Measurements from ENCODE around the gene CDK5RAP2.

The CDK5RAP2 gene

GRCh38 chr9:120611690-120612068 is 31.7 kb upstream of the CDK5RAP2 start:
- TF ChIP-seq POLR2AphosphoS5 (IDR thresholded peaks at IDR 0.05; ENCODE audit: low read depth, low read length) (no peak), TAF1 (IDR thresholded peaks at IDR 0.05; ENCODE audit: borderline replicate concordance, insufficient read depth, low read length) (no peak), SIN3A (IDR thresholded peaks at IDR 0.05; ENCODE audit: borderline replicate concordance, insufficient read depth, low read length) (no peak), REST (IDR thresholded peaks at IDR 0.05; ENCODE audit: insufficient read depth in 1 of 2, low read depth in 2 of 2, low read length in 2 of 2) (no peak), FOXP2 (optimal IDR thresholded peaks at IDR 0.05; ENCODE audit: borderline replicate concordance, extremely low read depth, extremely low read length, insufficient read depth) (no peak)

- TF ChIP-seq POLR2AphosphoS5 (IDR thresholded peaks at IDR 0.05; ENCODE audit: low read depth, low read length) (no peak), FOXP2 (optimal IDR thresholded peaks at IDR 0.05; ENCODE audit: borderline replicate concordance, extremely low read depth, extremely low read length, insufficient read depth) (no peak), TAF1 (IDR thresholded peaks at IDR 0.05; ENCODE audit: borderline replicate concordance, insufficient read depth, low read length) (no peak), SIN3A (IDR thresholded peaks at IDR 0.05; ENCODE audit: borderline replicate concordance, insufficient read depth, low read length) (no peak), REST (IDR thresholded peaks at IDR 0.05; ENCODE audit: insufficient read depth in 1 of 2, low read depth in 2 of 2, low read length in 2 of 2) (no peak)
Observed at GRCh38 chr9:120610975-120611689, 31.2 kb upstream of the CDK5RAP2 start.

GRCh38 chr9:120609636-120610035 is 29.7 kb upstream of the CDK5RAP2 start:
- no peak for TF ChIP-seq TAF1 (IDR thresholded peaks at IDR 0.05; ENCODE audit: borderline replicate concordance, insufficient read depth, low read length)
- TF ChIP-seq POLR2AphosphoS5 (IDR thresholded peaks at IDR 0.05; ENCODE audit: low read depth, low read length): no peak
- no peak for TF ChIP-seq FOXP2 (optimal IDR thresholded peaks at IDR 0.05; ENCODE audit: borderline replicate concordance, extremely low read depth, extremely low read length, insufficient read depth)
- no peak for TF ChIP-seq REST (IDR thresholded peaks at IDR 0.05; ENCODE audit: insufficient read depth in 1 of 2, low read depth in 2 of 2, low read length in 2 of 2)
- TF ChIP-seq SIN3A (IDR thresholded peaks at IDR 0.05; ENCODE audit: borderline replicate concordance, insufficient read depth, low read length): no peak

GRCh38 chr9:120608421-120608820 is 28.5 kb upstream of the CDK5RAP2 start:
- TF ChIP-seq REST (IDR thresholded peaks at IDR 0.05; ENCODE audit: insufficient read depth in 1 of 2, low read depth in 2 of 2, low read length in 2 of 2): no peak
- no peak for TF ChIP-seq FOXP2 (optimal IDR thresholded peaks at IDR 0.05; ENCODE audit: borderline replicate concordance, extremely low read depth, extremely low read length, insufficient read depth)
- no peak for TF ChIP-seq TAF1 (IDR thresholded peaks at IDR 0.05; ENCODE audit: borderline replicate concordance, insufficient read depth, low read length)
- TF ChIP-seq SIN3A (IDR thresholded peaks at IDR 0.05; ENCODE audit: borderline replicate concordance, insufficient read depth, low read length): no peak
- TF ChIP-seq POLR2AphosphoS5 (IDR thresholded peaks at IDR 0.05; ENCODE audit: low read depth, low read length): no peak

All from PFSK-1 (cell line).